ENCODE data around the gene KHK. TPM values are rescaled to one million over a fixed set of nuclear protein-coding genes. Genes with fewer than 3 reads are reported as not detected.
"Not testable (repeated sequence)": the region's sequence is repeated elsewhere in the genome, so short reads cannot be mapped to it uniquely, and the experiment has no call there.

Gene KHK
- total RNA-seq, 1 donor from 2014 or later: 2.6 TPM

GRCh38 chr2:27059141-27059820 lies 27.3 kb upstream of the KHK start:
- DNase-seq (ENCODE audit: low spot score): no peak

- no peak for DNase-seq (ENCODE audit: low spot score)
Measured at GRCh38 chr2:27060323-27060722, 26.2 kb upstream of the KHK start.

DNA sequence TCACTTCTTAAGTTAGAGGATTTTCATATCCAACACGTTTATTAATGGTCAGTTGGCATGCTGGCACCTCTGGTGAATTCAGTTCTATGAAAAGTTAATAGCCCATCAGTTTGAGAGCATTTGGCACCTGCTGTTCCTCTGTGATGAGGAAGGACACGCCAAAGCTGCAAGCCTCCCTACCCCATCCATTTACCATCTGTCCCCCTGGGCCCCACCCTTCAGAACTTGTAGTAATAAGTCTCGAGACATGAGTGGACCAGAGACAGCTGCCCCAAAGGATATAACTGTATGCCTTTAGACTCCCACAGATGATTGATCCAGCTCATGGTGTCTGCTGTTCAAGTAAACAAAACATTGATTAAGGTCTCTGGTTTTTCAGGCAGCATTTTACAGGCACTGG lies 21.4 kb upstream of the KHK start:
- DNase-seq (ENCODE audit: low spot score): no peak

- no peak for DNase-seq (ENCODE audit: low spot score)
Measured at GRCh38 chr2:27067385-27067784, 19.2 kb upstream of the KHK start.

DNA sequence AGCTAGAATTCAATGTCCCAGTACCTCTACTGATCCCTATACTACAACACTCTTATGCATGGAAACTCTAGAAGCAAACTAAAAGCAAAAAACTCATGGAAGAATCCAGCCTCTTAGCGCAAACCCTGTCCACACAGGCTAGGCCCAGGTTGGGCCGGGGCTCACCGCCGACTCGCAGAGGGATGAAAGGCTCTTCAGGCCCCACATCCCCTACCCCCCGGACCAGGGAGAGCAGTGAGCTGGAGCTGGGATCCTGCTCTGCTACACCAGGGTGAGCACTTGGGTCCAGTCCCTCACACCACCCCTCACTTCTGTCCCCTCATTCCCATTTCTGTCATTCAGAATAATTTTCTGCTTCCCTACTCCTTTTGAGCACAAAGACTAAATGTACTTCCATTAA lies 17.1 kb upstream of the KHK start:
- DNase-seq (ENCODE audit: low spot score): no peak

- no peak for DNase-seq (ENCODE audit: low spot score)
Measured at GRCh38 chr2:27069961-27070618, 16.5 kb upstream of the KHK start.

- no peak for DNase-seq (ENCODE audit: low spot score)
Measured at GRCh38 chr2:27070653-27071276, 15.8 kb upstream of the KHK start.

DNA sequence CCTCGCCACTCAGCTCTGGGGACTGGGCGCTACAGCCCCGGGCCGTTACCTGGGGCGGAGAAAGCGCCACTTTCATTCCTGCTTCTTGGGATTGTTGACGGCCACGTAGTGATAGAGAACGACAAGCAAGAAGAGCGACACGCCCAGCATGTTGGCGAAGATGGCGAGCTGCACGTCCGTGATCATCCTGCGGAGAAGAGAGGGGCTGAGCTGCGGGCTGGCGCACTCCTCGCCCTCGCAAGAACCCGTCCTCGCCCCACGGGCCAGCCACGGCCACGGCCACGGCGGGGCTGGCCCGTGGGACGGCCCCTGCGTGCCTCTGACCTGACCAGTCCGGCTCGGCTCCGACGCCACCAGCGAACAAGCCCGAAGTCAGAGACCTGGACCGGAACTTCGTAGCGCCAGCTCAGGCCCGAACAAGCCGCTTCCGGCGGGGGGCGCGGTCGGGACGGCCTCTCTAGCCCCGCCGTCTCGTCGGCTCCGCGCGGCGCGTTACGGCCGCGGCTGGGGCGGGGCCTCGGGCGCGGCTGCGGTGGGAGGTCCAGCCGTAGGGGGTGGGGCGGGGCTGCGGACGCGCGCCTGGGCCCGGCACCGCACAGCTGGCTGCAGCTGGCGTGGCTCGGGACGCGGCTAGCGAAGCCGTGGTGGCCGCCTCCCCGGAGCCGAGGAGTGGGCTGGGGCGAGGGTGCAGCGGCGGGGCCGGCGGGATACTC lies 15.1 kb upstream of the KHK start, which contains the start of gene OST4:
TSS of gene OST4 (minus strand) at position 378 of the 713 bp plus-strand sequence.
- DNase-seq (ENCODE audit: low spot score): peak; percentile 94

- peak; percentile 88 for DNase-seq (ENCODE audit: low spot score)
Measured at GRCh38 chr2:27071990-27072830, 14.4 kb upstream of the KHK start.

GRCh38 chr2:27072920-27073319 lies 13.7 kb upstream of the KHK start:
- DNase-seq (ENCODE audit: low spot score): no peak

DNA sequence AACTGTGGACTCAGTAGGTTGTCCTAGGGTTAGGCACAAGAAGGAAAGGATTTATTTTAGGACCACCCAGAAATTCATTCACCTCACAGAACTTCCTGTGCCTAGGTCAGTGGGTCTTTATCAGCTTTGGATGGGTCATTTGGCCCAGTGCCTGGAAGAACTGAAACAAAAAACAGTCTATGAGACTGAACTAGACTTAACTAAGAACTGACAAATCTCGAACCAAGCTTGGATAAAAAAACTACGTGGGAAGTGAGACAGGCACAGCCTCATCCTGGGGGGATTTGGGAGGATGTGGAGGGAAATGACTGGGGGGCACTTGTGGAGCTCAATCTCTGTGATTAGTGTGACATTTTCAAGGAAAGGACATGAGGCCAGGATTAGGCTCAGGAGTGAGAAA lies 12.8 kb upstream of the KHK start:
- DNase-seq (ENCODE audit: low spot score): no peak

DNA sequence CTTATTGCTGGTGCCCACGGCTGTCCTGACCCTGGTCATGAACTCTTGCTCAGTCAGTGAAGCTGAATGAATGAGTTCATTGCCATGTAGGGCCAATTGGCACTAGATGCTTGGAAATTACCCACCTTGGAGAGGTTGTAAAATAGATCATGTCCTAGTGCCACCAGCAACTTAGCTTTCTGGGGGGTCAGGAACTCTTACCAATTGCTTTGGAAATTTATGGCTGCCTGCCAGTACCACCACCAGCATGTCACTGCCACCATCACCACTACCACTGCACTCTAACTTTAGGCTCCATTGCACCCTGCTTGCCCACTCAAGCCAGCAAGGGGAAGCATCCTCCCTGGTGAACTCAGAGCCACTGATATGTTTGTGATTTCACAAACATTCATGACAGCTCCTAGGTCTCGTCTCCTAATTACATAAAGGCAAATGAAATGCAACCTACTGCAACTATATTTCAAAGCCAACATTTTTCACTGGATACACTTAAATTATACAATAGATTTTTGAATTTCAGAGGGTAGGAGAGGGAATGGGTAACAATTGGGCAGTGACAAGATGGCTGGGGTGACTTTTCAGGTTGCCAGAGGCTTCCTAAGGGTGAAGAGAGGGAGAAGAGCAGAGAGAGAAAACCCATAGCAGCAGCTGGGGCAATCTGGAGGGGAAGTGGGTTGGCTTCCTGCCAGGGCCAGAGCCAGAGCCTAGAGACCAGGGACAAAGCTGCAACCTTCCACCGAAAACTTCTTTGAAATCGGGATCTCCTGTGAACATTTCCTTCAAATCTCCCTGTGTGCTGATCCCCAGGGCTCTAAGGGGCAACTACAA lies 11.6 kb upstream of the KHK start:
- no peak for DNase-seq (ENCODE audit: low spot score)

GRCh38 chr2:27075566-27075871 lies 11.1 kb upstream of the KHK start:
- DNase-seq (ENCODE audit: low spot score): not testable (repeated sequence)

- DNase-seq (ENCODE audit: low spot score): no peak
Measured at GRCh38 chr2:27076323-27076722, 10.2 kb upstream of the KHK start.

DNA sequence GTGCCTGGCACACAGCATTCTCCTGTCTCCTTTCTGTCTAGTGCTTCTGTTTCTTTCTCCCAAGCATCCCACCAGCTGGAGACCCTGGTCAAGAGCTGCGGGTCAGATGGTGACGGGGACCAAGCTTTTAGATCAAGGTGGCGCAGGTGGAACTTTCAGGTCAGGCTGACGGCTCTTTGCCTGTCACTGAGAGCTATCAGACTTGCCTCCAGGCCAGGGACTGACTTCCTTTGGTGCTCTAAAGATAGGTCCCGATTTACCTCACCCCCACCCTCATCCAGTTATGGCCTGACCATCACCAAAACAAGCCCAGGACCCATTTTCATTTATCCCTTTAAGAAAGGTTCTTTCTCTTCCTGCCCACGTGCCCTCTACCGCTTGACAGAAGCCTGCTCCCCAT lies 9.3 kb upstream of the KHK start:
- DNase-seq (ENCODE audit: low spot score): no peak

- DNase-seq (ENCODE audit: low spot score): peak; percentile 88
Measured at GRCh38 chr2:27078267-27079194, 8.0 kb upstream of the KHK start, which contains the start of gene EMILIN1. Gene EMILIN1, plus strand, starts transcription at chr2:27078615. Its CDS starts 451 bp downstream, at chr2:27079066.

GRCh38 chr2:27079233-27080139 lies 7.1 kb upstream of the KHK start:
- DNase-seq (ENCODE audit: low spot score): no peak

DNA sequence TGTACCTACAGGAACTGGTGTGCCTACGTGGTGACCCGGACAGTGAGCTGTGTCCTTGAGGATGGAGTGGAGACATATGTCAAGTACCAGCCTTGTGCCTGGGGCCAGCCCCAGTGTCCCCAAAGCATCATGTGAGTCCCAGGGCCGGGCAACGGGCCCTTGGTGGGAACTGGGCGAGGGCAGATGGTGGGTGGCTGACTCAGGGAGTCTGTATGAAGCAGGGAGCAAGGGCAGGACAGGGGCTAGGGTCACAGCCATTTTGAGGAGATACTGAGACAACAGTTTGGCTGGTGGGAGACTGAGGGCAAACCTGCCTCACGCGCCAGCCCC lies 6.5 kb upstream of the KHK start:
- no peak for DNase-seq (ENCODE audit: low spot score)

GRCh38 chr2:27080603-27080936 lies 6.0 kb upstream of the KHK start:
- no peak for DNase-seq (ENCODE audit: low spot score)
